ENCODE results near the gene UAP1L1. TPM values are rescaled to one million over a fixed set of nuclear protein-coding genes. Genes with fewer than 3 reads are reported as not detected.
"Not testable (repeated sequence)": the region's sequence is repeated elsewhere in the genome, so short reads cannot be mapped to it uniquely, and the experiment has no call there.

UAP1L1 gene
- total and polyA plus RNA-seq, 7 donors, result 2.9 to 9.6 (median 5.7) TPM

DNA sequence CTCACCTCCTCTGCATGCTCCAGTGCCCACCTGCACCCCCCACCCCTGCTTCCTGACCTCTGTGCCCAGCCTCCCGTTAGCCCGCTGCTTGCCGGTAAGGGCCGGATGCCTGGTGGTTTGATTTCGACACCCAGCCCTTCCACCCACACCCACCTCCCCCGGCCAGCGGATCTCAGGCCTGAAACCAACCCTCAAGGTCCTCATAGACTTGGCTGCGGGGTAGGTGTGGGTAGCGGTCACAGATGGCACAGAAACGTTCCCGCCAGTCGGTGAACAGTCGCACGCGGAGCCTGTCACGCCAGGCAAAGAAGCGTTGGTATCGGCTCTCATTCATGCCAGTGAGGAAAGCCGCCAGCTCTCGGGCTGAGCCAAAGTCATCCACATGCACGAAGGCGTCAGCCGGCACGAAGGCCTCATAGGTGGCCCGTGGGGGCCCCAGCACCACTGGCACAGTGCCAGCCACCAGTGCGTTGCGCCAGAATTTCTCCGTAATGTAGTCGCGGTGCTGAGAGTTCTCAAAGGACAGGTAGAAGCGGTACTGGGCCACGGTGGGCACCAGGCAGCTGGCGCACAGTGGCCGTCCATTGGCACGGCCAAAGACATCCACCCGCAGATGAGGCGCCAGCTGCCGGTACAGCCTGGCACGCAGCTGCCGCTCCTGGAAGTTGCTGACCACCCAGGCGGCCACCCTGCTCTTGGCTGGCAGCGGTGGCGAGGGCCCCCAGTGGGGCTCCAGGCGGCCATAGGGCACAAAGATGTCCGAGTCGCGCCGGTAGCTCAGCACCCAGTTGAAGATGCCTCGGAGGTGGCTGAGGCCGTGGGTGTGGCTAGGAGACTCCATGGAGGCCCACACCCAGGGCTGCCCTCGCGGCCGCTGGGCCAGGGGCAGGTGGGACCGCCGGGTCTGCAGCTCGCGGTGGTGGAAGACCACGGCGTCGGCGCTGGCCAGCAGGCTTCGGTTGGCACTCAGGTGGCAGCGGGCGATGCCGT, 46.5 kb upstream of the UAP1L1 start:
- DNase-seq, result no peak
- Histone ChIP-seq H3K4me1 (peaks cover 0 to 43% (median 43%) of the 10 kb centered on the region in 4 donors), H3K27ac (no peak overlapping the region), H3K36me3 (no peaks in the 10 kb centered on the region), H3K4me3 (no peak overlapping the region), H3K27me3 (peaks cover 0 to 9% (median 0%) of the 10 kb centered on the region in 3 donors), H3K9me3 (no peaks in the 10 kb centered on the region)
- WGBS, 2 donors, result 68 to 73% methylated on average over 65 of the region's 65 CpGs
- intact Hi-C loops (cut with DNase I), result loop anchor here (10.0 kb wide), 1 partner anchor 186 kb away; the partner anchor contains the start of genes AJM1 and PHPT1
- no peak for TF ChIP-seq EP300 (IDR thresholded peaks at IDR 0.05)
- TF ChIP-seq, protein P1, sequence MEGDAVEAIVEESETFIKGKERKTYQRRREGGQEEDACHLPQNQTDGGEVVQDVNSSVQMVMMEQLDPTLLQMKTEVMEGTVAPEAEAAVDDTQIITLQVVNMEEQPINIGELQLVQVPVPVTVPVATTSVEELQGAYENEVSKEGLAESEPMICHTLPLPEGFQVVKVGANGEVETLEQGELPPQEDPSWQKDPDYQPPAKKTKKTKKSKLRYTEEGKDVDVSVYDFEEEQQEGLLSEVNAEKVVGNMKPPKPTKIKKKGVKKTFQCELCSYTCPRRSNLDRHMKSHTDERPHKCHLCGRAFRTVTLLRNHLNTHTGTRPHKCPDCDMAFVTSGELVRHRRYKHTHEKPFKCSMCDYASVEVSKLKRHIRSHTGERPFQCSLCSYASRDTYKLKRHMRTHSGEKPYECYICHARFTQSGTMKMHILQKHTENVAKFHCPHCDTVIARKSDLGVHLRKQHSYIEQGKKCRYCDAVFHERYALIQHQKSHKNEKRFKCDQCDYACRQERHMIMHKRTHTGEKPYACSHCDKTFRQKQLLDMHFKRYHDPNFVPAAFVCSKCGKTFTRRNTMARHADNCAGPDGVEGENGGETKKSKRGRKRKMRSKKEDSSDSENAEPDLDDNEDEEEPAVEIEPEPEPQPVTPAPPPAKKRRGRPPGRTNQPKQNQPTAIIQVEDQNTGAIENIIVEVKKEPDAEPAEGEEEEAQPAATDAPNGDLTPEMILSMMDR (IDR thresholded peaks at IDR 0.05), result no peak
- TF ChIP-seq POLR2A (IDR thresholded peaks at IDR 0.05), result no peak
- no peak for TF ChIP-seq POLR2AphosphoS5 (IDR thresholded peaks at IDR 0.05)

GRCh38 chr9:137031904-137032640, 45.2 kb upstream of the UAP1L1 start, which contains the start of gene FUT7:
Gene FUT7 (minus strand): TSS chr9:137032088. CDS start chr9:137031991, 97 bp downstream.
- Histone ChIP-seq H3K27ac (no peak within 1 kb of the TSS), H3K27me3 (peaks cover 0 to 9% (median 0%) of the 10 kb centered on the region in 3 donors), H3K9me3 (no peaks in the 10 kb centered on the region), H3K36me3 (no peaks in the 10 kb centered on the region), H3K4me1 (peaks cover 0 to 33% (median 30%) of the 10 kb centered on the region in 4 donors), H3K4me3 (peak within 1 kb of the TSS in 1 of 4 donors; percentile 24)
- WGBS, 2 donors, result 33 to 36% methylated on average over 16 of the region's 16 CpGs
- no peak for DNase-seq
- intact Hi-C loops (cut with DNase I), result loop anchor here (10.0 kb wide), 1 partner anchor 187 kb away; the partner anchor contains the start of genes AJM1 and PHPT1
- no peak for TF ChIP-seq POLR2A (IDR thresholded peaks at IDR 0.05)
- TF ChIP-seq, protein P1 (IDR thresholded peaks at IDR 0.05), result no peak
- TF ChIP-seq EP300 (IDR thresholded peaks at IDR 0.05), result no peak
- no peak for TF ChIP-seq POLR2AphosphoS5 (IDR thresholded peaks at IDR 0.05)

DNA sequence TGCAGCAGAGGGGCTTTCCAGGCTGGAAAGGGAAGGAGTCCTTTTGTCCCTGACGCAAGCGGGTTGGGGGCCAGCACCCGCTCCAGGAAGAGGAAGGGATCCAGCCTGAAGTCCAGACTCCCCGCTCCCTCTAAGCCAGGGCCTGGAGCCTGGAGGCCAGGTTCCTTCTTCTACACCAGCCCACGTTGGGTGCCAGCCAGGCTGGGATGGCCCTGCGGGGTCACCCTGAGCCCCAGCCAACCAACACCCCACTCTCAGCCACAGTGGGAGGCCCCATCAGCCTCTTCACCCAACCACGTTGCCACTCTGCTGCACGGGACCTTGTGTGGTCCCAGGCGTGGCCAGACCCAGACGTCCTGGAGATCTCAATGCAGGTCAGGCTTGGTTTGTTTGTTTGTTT, 44.5 kb upstream of the UAP1L1 start:
- intact Hi-C loops (cut with DNase I), result loop anchor here (10.0 kb wide), 1 partner anchor 188 kb away; the partner anchor contains the start of genes AJM1 and PHPT1
- TF ChIP-seq, protein P1 (IDR thresholded peaks at IDR 0.05), result no peak
- TF ChIP-seq POLR2AphosphoS5 (IDR thresholded peaks at IDR 0.05) (no peak), EP300 (IDR thresholded peaks at IDR 0.05) (no peak)
- Histone ChIP-seq H3K27me3 (peaks cover 0 to 9% (median 0%) of the 10 kb centered on the region in 3 donors), H3K36me3 (no peaks in the 10 kb centered on the region), H3K4me3 (peak overlapping the region in 2 of 4 donors; percentile 16 to 24), H3K9me3 (no peaks in the 10 kb centered on the region), H3K4me1 (peaks cover 0 to 26% (median 24%) of the 10 kb centered on the region in 4 donors), H3K27ac (no peak overlapping the region)
- peak; percentile 82 for DNase-seq
- WGBS, 2 donors, result 71 to 79% methylated on average over 10 of the region's 10 CpGs

GRCh38 chr9:137033481-137033880, 43.8 kb upstream of the UAP1L1 start:
- H3K27ac ChIP-seq, H3K36me3 ChIP-seq, H3K9me3 ChIP-seq, DNase-seq, H3K27me3 ChIP-seq: not testable (repeated sequence)
- H3K4me1 ChIP-seq, result peaks cover 0 to 24% (median 22%) of the 10 kb centered on the region in 4 donors
- 82 to 97% methylated on average over 5 of the region's 5 CpGs for WGBS, 2 donors
- intact Hi-C loops (cut with DNase I), result loop anchor here (10.0 kb wide), 1 partner anchor 189 kb away; the partner anchor contains the start of genes AJM1 and PHPT1
- peak overlapping the region in 2 of 4 donors; percentile 17 to 24 for H3K4me3 ChIP-seq
